Activated T-cell treated with anti-CD3 and anti-CD28 coated beads for 48 hours (primary cell): ENCODE measurements around the gene FUZ.
A peak's percentile ranks its signal among the peaks of the same experiment; 100 is the strongest.

ENCODE experiments used
- DNase-seq: peaks from one replicate; pipeline ENCODE4 v3.0.0-alpha.2; 2020; ENCODE audit warnings: low read depth

FUZ gene

DNA sequence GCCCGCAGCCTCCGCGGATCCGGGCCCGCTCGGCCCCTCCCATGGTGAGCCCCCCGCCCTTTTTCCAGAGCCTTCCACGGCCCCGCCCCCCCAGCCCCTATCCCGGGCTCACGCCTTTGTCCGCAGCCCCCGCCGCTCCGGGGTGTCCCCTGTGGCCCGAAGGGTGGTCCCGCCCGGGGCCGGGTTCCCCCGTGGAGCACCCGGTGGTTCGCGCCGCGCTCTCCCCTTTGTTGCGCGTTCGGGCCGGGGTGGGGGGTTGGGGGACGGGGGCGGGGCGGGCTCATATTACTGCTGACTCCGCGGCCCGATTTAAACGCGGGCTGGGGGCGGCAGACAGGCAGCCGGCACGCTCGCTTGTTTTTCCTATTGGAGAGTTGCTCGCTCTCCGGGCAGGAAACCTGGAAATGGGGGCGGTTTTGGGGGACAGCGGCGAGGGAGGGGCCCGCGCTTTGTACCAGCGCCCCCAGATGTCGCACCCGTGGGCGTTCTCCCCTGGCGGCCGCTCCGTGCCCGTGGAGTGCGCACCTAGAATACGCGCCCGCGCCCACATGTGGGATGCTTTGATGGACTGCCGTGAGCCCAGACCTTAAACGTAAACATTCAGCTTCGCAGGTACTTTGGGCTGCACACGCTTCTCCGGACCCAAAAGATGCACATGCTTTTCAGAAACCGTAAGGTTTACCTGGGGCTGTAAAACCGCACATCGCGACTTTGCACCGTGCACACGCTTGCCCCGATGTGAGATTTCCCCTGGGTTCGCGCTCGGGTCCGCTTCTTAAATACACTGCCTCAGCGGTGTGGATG is 38.6 kb upstream of the FUZ start:
- DNase-seq = no peak

GRCh38 chr19:49850487-49851342 is 37.6 kb upstream of the FUZ start, which contains the start of gene PTOV1:
PTOV1 (plus strand) TSS chr19:49851159.
- DNase-seq = peak; percentile 90

DNA sequence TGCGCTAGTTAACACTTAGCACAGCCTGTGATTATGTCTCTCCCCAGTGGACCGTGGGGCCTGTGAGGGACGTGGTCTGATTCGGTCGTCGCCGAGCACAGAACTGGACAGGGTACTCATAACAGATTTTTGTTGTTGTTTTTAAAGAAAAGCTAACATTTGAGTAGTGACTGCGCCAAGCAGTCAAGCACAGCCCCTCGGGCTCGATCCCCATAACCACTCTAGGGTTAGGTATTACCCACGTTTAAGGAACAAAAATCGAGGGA is 37.1 kb upstream of the FUZ start:
- no peak for DNase-seq

DNA sequence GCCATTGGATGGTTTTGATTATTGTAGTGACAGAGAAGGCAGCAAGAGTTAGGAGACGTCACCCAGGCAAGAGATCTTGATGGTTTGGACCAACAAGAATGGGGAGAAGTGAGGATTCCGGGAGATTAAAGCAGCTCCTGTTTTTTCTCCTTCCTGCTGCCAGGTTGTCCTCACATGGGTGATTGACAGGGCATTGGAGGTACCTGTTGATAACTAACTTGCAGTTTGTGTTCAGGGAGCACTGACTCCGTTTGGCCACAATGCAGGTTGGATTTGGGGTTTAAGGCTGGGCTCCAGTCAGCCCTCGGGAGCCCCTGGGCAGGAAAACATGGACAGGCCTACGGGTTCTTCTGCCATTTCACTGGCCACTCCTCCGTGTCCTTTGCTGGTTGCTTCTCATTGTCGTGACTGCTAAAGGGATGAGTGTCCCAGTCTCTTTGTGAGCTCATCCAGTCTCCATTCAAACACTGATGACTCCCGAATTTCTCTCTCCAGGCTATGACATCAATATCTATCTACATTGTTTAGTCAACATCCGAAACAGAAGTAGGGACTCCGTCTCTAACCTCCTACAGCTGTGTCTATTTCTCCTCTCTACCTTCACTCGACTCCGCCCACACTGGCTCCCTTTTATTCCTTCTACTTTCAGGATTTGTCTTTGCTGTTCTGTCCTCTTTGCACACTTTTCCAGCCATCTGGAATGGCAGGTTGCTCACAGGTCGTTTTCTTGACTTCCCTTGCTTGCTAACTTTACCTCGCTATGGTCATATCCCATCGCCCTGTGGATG is 36.5 kb upstream of the FUZ start:
- DNase-seq = no peak

DNA sequence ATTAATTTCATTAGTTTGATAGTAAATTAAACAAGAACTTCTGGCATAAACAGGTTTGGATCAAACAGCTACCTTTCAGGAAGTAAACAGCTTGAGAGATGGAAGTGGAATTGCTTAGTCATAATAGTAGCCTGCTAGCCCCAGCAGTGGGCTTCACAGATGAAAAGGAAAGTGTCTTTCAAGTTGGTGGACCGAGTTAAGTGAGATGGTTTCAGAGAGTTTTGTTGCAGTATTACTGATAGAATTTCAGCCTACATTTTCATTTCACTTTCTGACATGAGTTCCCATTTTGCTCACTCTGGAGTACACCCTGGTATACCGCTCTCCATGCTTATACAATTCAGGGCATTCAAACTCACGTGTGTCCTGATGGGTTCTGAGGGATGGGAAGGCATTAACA is 35.8 kb upstream of the FUZ start:
- no peak for DNase-seq

DNA sequence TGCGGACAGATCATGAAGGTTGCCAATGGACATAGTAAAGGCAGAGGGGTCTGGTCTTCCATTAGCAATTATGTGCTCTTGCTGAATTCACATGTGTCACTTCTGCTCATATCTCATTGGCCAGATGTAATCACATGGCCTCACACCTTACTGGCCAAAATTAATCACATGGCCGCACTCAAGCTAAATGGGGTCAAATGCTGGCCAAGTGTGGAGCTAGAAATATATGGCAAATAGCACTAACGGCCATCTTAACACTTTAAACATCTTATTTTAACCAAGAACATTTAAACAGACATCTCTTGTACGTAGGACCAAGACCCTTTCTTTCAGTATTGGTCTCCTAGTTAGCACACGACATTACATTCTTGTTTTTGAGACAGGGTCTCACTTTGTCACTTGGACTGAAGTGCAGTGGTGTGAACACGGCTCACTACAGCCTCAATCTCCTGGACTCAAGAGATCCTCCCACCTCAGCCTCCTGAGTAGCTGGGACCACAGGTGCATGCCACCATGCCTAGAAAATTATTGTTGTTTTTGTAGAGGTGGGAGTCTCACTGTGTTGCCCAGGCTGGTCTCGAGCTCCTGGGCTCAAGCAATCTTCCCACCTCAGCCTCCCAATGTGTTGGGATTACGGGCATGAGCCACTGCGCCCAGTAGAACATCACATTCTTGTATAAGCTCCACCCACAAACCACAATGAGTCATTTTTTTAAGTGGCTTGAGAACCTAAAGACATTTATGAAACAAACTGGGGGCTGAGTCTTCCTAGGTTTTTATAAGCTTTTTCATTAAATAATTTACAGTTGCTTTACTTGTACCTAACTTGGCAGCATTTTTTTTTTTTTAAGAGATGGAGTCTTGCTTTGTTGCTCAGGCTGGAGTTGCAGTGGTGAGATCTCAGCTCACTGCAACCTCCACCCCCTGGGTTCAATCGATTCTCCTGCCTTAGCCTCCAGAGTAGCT is 34.9 kb upstream of the FUZ start:
- DNase-seq = no peak

DNA sequence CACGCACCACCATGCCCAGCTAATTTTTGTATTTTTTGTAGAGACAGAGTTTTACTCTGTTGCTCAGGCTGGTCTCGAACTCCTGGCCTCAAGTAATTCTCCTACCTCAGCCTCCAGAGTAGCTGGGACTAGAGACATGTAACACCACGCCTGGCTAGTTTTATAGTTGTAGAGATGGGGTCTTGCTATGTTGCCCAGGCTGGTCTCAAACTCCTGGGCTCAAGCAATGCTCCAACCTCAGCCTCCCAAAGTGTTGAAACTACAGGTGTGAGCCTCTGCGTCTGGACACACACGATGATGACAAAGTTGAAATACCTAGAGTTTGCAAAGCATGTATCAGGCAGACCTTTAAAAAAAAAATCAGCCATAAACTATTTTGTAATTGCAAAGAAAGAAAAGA is 33.3 kb upstream of the FUZ start:
- no peak for DNase-seq

GRCh38 chr19:49845414-49845813 is 32.3 kb upstream of the FUZ start:
- DNase-seq = no peak

DNA sequence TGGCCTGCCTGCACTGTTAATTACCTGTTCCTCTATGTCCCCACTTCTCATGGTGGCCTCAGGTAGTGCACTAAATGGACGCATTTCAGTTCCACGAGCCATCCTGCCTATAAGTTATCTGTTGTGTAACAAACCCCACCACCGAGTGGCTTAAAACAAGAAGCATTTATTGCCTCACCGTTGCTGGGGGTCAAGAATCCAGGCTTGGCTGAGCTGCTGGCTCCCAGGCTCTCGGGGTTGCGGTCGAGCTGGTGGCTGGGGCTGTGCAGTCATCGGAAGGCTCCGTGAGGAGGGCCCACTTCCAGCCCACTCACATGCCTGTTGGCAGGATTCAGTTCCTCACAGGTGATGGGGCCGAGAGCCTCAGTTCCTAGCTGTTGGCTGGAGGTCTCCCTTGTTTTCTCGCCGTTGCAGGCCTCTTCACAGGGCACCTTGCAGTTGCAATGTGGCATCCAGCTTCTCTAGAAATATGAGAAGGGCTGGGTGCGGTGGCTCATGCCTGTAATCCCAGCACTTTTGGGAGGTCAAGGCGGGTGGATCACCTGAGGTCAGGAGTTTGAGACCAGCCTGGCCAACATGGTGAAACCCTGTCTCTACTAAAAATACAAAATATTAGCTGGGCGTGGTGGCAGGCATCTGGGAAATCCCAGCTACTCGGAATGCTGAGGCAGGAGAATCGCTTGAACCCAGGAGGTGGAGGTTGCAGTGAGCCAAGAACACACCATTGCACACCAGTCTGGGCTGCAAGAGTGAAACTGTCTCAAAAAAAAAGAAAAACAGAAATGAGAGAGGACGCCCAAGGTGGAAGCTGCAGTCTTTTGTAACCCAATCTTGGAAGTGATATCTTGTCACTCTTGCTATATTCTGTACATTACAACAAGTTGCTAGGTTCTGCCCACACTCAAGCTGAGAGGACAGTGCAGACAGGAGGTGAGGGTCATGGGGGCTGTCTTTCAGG is 31.3 kb upstream of the FUZ start:
- no peak for DNase-seq

GRCh38 chr19:49843265-49843664 is 30.2 kb upstream of the FUZ start:
- no peak for DNase-seq

GRCh38 chr19:49840736-49841249 is 27.7 kb upstream of the FUZ start:
- no peak for DNase-seq

GRCh38 chr19:49840321-49840720 is 27.2 kb upstream of the FUZ start:
- DNase-seq = no peak

- DNase-seq = no peak
Observed at GRCh38 chr19:49839713-49840112, 26.6 kb upstream of the FUZ start.

DNA sequence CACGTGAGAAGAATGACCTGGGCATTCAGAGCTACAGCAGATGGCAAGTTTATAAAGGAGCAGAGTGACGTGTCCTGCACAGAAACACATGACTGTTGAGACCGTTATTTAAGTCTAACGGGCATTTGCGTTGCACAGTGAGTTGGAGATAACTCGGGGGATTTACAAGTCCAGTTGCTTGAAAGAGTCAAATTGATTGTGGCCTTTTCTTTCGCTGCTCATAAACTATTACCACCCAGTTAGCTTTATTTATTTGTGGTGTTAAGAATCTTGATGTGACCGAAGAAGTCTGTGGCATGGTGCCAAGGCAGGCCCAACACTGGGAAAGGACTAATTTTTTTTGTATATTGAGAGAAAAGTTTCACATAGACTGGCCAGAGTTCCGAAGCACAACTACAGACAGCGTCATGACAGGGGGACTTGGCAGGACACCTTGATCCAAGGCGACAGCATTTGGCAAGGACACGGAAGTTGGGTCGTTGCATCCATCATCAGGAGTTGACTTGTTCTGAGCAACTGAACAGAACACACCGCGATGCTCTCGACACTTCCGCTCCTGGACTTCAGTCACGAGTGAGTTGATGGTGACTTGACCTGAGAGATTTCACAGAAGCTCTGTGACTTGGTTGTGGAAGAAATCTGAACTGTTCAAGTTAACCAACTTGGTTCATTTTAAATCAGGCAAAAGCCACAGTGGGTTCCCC is 25.9 kb upstream of the FUZ start:
- DNase-seq = no peak

DNA sequence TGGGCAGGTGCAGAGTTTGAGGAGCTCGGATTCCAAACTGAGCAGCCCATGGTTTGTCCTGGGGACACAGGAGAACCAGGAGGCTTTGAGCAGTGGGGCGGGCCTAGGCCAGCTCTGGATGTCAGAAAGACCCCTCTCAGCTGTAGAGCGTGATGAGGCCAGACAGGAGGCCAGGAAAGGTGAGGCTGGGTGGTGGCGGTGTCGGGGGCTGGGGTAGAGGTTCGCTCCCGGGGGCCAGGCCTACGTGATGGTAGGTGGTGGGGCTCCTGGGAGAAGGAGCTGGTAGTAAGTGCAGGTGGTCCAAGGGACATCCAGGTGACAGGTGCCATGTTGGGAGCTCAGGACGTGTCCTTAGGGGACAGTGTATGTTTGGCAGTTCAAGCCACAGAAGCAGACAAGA is 24.3 kb upstream of the FUZ start:
- DNase-seq = no peak

DNA sequence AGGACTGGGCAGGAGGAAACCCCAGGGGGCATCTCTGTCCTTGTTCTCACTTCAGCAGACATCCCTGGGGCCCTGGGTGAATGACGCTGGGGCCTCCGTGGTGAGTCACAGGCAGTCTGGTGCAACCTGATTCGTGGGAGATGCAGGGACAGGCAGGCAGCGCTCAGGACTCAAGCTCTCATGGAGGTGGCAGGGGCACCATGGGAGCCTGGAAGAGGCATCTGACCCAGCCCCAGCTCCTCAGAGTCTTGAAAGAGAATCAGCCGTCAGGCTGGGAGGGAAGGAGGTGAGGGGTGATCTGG is 23.9 kb upstream of the FUZ start:
- DNase-seq = no peak

GRCh38 chr19:49836176-49837008 is 23.3 kb upstream of the FUZ start:
- no peak for DNase-seq

GRCh38 chr19:49835562-49835961 is 22.5 kb upstream of the FUZ start:
- DNase-seq = no peak

DNA sequence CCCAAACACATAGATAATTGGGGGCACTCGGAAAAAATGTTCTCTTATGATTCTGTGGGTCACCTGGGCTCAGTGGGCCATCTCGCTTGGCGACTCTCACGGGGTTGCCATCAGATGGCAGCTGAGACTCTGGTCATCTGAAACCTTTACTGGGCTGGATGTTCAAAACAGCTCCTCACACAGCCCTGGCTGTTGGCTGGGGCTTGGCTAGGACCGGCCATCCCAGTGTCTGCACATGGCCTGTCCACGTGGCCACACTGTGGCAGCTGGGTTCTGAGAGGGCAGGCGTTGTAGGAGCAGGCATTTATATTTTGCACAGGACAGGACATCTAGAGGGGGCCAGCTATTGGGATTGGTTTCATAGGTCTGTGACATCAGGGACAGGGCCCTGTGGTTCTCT is 20.5 kb upstream of the FUZ start:
- DNase-seq = no peak
